Left hindlimb (tissue), 1 donor: ENCODE measurements around the gene ABCC10.
"Not testable (repeated sequence)": the region's sequence is repeated elsewhere in the genome, so short reads cannot be mapped to it uniquely, and the experiment has no call there.

Experiments used
- DNase-seq: peaks from one replicate; pipeline ENCODE4 v3.0.0-alpha.2; 2018

The ABCC10 gene

DNA sequence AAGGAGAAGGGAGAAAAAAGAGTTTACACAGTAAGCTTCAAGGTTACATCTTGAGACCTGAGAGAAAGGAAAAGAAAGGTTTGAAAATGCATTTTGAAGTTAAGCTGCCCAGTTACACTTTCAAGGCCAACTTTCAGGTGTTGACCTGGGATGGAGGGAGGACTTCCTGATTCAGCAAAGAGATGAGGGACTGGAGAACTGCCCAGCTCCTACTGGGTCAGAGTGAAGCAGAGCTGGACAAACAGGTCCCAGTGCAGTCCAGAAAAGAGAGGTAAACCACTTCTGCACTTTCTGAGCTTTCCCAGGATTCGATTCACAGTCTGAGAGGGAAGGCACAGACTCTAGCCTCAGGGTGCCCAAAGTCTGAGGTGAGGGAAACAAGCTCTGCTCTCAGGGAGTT is 44.1 kb downstream of the ABCC10 start:
- DNase-seq: no peak

DNA sequence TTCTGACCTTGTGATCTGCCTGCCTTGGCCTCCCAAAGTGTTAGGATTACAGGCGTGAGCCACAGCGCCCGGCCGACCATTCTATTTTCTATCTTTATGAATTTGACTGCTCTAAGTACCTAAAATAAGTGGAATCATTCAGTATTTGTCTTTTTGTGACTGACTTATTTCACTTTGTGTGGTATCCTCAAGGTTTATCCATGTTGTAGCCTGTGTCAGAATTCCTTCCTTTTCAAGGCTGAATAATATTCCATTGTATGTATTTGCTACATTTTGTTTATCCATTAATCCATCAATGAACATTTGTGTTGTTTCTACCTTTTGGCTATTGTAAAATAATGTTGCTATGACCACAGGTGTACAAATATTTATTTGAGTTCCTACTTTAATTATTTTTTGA is 45.2 kb downstream of the ABCC10 start:
- DNase-seq: no peak

DNA sequence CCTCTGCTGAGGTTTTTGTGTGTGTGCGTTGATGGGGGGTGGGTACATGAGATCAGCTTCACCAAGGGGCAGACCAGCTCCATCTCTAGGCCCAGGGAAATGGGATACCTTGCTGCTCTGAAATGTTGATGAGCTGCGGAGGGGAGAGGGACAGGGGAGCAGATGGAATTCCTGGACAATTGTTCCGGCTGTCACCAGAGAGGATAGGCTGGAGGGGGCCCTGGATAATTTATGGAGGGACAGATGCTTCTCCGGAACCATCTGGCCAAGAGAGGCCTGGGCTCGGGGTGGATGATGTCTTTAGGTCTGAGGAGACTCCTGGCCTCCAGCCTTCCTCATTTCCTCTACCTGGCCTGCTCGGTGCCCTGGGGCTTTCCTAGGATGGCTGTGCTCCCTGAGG is 48.2 kb downstream of the ABCC10 start:
- no peak for DNase-seq

DNA sequence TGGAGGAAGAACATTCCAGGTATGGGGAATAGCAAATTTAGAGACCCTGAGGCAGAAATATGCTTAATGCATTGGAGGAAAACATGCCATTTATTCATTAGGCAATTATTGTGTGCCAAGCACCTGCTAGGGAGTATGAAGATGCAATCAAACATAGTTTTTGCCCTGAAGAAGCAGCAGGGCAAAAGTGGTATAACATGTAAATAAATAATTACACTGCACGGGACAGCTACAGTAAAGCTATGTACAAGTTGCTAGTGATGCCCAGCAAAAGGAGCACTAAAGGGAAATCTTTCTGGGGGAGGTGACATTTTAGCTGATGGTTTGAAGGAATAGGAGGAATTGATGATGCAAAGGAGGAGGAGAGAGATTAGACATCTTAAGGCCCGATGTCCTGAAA is 49.4 kb downstream of the ABCC10 start:
- no peak for DNase-seq

DNA sequence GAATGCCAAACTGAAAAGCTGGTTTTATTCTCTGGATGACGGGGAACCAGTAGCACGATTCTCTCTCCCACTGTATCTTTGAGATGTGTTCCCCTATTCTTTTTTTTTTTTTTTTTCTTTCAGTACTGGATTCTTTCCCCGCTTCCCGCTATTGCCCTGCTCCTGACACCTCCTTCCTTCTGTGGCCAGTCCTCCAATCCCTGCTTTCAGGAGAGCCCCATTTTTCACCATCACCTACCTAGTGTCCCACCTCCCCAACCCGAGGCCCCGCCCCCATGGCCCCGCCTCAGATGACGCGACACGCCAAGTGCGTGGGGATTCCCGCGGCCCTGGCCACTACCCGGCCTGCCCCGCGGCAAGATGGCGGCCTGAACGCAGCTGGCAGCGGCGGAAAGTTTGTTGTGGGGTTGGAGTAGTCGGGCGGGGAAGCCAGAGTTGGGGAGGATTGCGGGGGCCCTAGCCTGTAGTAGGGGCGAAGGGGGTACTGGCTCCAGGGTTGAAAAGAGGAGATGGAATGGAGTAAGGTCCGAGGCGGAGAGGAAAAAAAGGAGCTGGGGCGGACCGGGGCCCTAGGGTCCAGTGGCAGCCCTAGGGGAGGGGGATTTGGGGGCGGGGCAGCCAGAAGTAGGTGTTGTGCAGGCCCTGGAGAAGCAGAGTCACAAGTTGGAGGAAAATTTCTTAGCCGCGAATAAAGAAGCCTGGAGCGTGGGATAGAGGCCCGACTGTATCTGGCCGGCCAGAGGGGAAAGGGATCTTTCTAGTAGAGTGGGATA is 50.1 kb downstream of the ABCC10 start, which contains the start of gene TJAP1:
TSS of gene TJAP1 (plus strand) at position 336 of the 773 bp plus-strand sequence. CDS start 21,432 bp downstream, outside the sequence.
- DNase-seq: peak; percentile 95

DNA sequence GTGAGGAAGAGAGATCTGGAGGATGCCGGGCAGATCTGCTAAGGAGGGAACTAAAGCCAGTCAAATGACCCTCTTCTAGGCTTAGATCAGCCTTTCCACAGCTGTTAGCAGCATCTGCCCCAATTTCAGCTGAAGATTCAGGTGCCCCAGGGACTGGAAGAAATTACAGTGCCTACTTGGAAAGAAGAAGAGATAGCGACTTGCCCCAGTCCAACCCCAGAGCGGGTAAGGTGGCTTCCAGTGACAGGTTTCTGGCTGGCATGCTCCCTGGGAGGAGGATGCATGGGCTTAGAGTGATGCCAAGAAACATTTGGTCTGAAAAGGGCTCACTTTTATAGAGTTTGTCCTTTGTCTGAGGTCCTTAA is 50.6 kb downstream of the ABCC10 start:
- DNase-seq: no peak

DNA sequence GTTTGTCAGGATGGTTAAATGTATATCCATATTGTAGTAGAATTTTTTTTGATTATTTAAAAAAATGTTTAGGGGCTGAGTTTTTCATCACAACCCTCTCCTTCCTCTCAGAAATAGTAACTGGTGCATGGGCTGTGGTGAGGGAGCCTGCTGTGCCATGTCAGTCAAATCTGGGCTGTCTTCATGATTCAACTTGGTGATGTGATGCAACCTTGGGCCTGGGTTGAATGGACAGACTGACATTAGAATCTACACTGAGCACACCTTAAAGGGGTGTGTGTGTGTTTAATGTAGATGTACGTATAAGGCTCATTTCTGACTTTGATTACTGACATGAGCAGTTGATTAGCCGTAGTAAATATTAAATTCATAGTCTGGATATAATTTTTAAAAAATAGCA is 53.7 kb downstream of the ABCC10 start:
- no peak for DNase-seq

DNA sequence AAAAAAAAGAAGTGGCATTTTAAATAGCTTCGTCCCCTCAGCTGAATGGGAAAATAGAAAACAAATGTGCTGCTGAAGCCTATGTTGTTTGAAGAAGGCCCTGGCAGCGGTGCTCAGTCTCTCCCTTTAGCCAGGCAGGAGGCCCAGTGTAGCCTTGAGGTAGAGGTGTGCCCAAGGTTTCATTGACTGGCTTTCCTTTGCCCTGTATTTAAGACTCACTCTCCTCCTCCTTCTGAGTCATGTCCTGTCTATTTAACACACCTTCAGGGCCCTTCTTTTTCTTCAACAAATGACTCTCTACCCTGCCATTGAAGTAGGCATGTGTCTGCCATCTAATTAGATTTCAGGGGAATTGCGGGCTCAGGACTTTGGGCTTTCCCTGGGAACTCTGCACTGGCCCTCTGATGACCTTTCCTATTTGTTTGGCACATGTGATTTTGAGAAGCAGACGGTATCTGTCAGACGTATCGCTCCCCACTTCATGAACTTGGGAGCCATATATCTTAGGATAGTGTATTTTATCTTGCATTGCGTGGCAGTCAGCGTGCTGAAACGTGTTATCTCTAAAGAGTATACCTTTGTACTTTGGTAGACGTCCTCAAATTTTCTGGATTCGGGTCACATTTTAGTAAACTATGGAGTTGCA is 54.4 kb downstream of the ABCC10 start:
- DNase-seq: no peak

DNA sequence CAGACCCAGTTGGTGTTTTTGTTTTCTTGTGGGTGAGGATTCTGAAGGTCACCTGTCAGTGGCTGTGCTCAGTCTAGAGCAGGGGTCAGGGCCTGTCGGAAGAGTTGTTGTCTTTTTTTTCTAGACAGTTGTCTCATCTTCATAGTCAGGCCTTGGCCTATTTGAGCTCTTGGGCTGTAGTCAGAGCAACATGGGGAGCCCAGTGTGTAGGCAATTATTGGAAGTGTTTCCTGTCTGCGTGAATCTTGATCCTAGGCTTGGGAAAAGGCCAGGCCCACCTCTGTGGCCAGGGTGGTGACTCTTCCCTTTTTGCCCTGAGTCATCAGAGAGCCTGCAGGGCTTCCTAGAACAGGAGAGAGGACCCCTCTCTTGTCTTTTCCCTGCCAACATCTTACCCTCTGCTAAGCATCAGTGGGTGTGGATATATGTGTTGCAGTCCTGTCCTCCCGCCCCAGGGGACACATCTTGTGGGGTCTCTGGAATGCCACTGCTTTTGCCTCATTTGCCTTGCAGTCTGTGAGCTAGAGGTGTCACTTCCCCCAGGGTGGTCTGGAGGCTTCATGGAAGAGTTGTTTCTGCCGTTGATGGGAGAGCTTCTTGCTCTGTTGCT is 61.4 kb downstream of the ABCC10 start:
- no peak for DNase-seq

DNA sequence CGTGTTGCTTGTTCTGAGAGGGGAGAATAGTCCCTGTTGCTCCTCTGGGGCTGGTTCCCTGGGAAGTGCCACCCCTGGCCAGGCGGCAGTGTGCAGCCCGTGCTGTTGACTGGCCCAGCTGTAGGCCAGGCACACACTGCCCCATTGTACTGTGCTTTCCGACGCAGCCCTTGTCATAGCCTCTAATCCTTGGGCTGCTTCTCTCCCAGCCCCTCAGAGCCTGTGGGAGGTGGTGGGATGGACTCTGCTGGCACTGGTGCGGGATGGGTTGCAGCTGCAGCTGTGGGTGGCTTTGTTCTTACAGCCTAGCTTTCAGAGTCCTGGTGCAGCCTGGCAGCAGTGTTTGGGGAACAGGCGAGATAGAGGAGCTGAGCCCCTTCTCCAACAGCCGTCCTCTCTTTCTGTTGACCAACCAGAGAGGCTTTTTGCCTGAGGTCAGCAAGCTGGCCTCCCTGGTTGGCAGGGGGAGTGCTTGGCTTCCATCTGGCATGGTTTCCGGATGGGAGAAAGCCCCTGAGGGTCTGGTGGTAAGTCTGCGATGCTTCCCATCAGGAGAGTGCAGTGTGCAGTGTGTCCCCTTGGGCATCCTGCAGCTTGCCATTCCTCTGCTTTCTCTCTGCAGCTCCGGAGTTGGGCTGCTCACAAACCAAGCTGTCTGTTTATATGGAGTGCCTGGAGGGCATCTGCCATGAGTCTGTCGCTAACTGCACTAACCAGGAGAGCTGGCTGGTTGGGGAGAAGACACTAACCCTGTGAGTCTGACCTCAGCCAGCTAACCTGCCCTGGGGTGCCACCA is 62.1 kb downstream of the ABCC10 start:
- peak; percentile 70 for DNase-seq

DNA sequence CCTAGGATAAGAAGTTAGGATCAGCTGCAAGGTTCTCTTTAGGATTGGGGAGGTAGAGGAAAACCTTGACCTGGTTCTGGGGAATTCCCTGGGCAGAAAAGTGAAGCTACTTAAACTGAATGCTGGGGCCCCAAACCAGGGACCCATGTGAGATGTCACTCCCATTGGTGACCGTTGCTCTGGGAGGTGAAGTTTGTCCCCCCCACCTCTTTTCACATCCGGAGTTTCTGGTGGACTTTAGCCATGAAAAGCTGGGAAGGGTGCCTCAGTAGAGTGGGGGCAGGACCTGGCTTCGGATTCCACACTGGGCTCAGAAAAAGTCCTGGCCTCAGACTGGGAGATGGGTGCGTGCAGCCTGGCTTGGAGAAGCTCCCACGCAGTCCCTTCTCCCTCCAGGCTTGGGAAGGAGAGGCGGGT is 63.2 kb downstream of the ABCC10 start:
- no peak for DNase-seq

DNA sequence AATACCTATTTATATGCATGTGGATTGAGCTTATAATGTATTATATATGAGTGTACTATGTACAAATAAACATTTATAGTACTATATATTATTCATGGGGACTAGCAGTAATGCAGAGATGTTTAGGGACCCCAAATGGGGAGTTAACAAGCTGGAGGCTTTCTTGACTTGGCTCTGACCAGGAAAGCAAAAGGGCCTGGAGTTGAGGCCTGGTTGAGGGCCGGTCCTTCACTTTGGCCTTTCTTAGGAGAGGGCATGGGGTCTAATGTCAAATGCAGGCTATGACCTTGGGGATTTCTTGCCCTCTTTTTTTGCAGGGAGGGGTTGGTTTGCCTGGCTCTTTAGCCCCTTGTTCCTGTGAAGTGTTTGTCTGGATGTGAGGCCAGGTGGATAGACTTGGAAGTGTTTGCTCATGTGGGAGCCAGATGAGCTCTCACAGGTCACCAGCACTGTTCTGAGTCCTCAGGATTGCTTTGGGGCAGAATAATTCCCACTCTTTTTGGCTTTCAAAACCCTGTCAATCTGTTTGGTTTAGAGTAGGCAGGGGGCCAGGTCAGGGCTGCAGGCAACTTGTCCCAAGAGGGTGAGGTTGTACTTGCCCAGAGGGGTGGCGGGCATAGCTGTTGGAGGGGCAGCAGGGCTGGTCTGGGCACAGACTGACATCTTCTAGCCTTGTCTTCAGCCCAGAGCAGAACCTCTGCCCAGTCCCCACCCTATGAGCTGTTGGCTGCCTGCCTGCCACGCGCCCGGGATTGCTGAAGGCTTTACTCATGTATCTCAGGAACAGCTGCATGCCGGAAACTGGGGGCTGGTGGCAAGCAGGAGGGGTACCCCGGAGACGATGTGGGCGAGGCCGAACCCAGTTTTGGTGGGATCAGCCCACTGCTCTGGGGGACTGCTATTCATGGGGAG is 64.7 kb downstream of the ABCC10 start:
- DNase-seq: peak; percentile 80

DNA sequence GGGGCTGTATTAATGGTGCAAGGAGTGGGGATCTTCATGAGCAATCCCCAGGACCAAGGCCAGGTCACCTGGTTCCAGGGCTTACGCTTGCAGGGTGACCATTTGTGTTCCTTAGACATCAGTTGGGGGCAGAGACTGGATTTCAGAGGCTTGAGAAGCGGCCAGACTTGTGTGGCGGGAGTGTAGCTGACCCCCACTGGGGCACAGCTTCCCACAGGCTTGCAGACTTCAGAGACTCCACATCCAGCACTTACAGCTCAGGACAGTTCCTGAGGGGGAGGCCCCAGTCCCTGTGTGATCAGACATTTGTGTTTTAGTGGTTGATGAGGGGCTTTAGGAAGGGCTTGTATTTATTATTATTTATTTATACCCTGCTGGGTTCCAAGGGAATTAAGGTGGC is 65.3 kb downstream of the ABCC10 start:
- DNase-seq: no peak

DNA sequence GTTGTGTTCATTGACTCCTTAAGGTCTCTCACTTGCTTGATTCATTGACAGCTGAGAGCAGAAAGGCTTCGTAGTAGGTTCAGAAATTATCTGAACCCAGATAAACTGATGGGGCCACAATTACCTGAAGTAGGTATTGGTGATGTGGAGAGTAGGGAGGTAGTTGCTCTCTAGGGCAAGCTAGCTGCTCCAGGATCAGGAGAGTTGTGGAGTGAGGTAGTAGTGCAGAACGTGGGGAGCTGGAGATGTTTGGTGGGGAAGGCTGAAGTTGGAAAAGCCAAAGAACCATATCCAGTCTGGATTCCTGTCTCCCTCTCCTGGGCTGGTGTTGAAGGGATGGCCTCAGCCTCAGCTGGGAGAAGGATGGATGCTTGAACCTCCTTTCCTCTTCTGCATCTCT is 65.9 kb downstream of the ABCC10 start:
- DNase-seq: no peak

DNA sequence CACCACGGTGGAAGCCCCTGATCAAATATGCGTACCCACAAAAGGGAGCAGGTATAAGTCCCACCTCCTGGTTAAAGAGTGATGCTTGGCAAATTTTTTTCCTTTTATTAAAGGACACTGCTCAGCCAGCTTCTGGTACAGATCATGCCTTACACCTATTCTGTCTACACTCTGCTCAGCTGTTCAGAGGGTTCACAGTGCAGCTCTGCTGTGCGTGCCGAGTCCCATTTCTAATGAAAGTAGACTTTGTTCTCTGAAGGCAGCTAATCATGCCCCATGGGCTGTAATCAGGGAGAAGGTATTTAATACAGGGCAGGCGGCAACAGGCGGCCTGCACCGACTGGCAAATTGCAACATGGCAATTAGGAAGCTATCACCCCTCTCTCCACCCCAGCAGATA is 66.5 kb downstream of the ABCC10 start:
- no peak for DNase-seq

DNA sequence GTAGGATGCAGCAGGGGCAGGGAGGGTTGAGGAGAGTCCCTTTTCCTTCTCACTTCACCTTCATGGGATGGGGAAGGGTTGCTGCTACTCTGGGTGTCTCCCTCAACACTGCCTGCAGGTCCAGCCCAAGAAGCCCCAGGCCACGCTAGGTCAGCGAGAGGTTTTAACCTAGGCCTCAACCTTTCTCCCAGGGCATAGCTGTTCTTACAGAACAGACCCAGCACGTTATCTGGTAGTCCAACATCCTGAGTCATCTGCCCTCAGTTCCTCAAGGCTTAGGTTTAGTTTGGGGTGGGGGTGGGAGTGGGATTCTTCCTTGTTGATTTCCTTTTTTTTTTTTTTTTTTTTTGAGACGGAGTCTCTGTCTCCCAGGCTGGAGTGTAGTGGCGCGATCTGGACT is 67.0 kb downstream of the ABCC10 start:
- DNase-seq: no peak

DNA sequence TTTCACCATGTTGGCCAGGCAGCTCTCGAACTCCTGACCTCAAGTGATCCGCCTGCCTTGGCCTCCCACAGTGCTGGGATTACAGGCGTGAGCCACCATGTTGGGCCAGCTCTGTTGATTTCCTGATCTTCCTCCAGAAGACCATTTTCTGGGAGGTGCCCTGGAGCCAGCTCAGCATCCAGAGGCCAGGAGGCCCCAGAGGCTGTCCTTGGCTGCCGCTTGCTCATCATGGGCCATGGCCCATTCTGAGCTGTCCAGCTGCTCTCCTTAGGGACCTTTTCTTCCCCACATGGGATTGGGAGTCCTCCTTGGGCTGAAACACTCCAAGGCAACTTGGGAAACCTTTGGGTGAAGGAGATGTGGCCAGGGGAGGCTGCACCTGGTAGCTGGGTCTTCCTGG is 67.4 kb downstream of the ABCC10 start:
- no peak for DNase-seq

DNA sequence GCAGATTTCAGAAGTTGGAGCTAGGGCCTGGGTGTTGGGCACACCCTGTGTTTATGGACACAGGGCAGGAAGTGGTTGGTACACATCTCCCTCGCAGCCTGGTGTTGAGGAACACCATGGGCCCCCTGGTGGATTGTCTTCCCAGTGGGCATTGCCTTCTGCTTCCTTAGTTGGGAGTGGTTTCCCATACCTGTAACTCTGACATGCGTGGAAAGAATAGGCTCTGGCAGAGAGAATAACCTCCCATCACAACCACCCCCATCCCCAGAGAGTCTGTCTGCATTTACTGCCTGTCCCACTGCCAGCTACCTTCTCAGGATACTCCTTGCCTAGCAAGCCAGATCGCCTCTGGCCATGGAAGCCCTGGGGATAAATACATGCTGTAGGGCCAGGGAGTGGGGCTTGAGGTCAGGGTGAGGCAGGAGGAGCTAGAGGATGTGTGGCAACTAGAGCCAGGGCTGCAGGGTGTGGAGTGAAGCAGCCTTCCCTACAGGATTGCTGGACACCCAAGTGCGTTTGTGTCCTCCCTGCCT is 68.1 kb downstream of the ABCC10 start:
- no peak for DNase-seq

DNA sequence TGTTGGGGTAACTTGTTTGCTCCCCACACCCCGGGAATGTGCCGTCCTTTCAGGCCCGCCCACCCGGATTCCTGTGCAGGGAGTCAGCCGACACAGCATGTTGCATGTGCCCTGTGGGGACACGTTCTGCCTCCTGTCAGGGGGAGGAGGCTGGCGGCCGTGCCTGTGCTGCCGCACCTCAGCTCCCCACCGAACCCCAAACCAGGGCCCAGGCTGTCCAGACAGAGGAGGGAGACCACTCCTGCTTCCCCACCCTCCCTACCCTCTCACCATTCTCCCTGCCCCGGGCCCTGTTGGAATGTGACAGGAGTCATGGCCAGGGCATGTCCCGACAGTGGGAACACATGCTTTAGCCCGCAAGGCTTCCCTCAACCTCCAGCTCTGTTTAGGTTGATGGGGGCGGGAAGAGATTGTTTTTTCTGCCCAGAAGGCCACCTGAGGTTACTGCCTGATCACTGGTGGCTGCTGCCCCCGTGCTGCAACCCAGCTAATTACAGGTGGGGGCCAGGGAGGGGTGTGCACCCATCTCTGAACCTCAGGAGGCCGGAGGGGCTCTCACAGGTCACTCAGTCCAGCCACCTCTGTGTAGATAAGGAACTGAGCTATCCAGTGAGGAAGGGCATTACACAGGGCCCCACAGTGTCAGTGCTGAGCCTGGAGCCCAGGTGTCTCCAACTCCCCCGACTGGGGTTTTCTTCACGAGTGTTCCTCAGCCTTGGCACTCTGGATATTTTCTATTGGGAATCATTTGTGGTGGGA is 69.2 kb downstream of the ABCC10 start:
- DNase-seq: no peak

DNA sequence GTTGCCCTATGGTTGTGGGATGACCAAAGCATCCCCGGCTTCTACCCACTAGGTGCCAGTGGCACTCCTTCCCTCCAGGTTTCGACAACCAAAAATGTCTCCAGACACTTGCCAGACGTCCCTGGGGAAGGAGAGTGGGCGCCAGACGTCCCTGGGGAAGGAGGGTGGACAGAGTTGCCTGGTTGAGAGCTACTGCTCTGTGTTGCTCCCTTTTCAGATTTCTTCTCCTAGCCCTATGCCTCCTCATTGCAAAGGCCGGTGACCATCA is 69.7 kb downstream of the ABCC10 start:
- no peak for DNase-seq

DNA sequence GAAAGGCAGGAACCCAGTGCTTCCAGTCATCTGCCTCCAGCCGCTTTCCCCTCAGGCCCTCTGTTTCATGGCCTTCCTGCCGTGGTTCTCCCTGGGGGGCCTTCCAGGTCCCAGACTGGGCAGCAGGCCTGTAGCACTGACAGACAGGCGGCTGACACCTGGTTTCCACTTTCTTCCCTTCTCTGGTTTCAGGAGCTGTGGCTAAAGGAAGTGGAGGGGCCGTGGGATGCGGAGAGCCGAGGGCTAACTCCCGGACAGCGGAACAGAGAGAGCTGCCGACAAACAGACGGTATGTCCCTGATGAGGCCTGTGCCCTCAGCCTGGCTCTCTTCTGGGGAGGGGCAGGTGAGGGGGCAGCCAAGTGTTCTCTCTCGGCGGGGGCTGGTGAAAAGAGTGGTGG is 70.3 kb downstream of the ABCC10 start:
- DNase-seq: no peak

DNA sequence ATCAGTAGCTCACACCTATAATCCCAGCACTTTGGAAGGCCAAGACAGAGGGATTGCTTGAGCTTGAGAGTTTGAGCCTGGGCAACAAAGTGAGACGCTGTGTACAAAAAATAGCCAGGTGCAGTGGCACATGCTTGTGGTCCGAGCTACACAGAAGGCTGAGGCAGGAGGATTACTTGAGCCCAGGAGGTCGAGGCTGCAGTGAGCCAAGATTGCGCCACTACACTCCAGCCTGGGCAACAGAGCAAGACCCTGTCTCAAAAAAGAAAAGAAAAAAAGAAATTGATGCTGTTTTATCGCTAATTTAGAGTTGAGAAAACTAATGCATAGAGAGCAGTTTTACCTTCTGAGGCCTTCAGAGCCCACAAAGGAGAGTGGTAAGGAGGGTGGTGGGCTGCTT is 71.0 kb downstream of the ABCC10 start:
- not testable (repeated sequence) for DNase-seq
